Lung (tissue), 12 donors: ENCODE data around the gene APOBEC3A. TPM values are rescaled to one million over a fixed set of nuclear protein-coding genes. Genes with fewer than 3 reads are reported as not detected.

Experiments
- ATAC-seq: fragments of 200-7000 bp; cut with Tn5 transposase; one replicate; pipeline ENCODE4 v1.9.1; 2020; ENCODE audit warnings: moderate number of reproducible peaks; ENCODE audit not compliant: insufficient read depth, low FRiP score
- DNase-seq, 3 donors: peaks; one replicate each; pipeline ENCODE4 v3.0.0-alpha.2; 2013 to 2017
- H3K27ac ChIP-seq, 2 donors: one replicate each; pipeline ENCODE4 v1.5.1; 2013; ENCODE audit warnings: mild to moderate bottlenecking in 2 of 2, moderate library complexity in 2 of 2, control low read depth in 1 of 2, inconsistent platforms in 1 of 2, low read depth in 1 of 2, low read length in 1 of 2
- H3K27me3 ChIP-seq, 3 donors: one replicate each; pipeline ENCODE4 v1.5.1; 2013; ENCODE audit warnings: low read length in 2 of 3; ENCODE audit not compliant: control insufficient read depth in 3 of 3, insufficient read depth in 3 of 3
- H3K36me3 ChIP-seq, 4 donors: one replicate each; pipeline ENCODE4 v1.5.1; 2013; ENCODE audit warnings: low read length in 4 of 4, mild to moderate bottlenecking in 1 of 4, moderate library complexity in 1 of 4; ENCODE audit not compliant: control insufficient read depth in 4 of 4, insufficient read depth in 4 of 4
- H3K4me1 ChIP-seq, 5 donors: one replicate each; pipeline ENCODE4 v1.5.1; 2013; ENCODE audit warnings: low read length in 5 of 5, mild to moderate bottlenecking in 2 of 5, moderate library complexity in 1 of 5; ENCODE audit not compliant: control insufficient read depth in 5 of 5, insufficient read depth in 5 of 5
- H3K4me3 ChIP-seq: one replicate; pipeline ENCODE4 v1.5.1; 2013; ENCODE audit warnings: mild to moderate bottlenecking, control low read depth, moderate library complexity
- H3K9ac ChIP-seq, 2 donors: one replicate each; pipeline ENCODE4 v1.5.1; 2013; ENCODE audit warnings: low read length in 2 of 2, control low read depth in 1 of 2; ENCODE audit not compliant: insufficient read depth in 1 of 2
- H3K9me3 ChIP-seq, 4 donors: one replicate each; pipeline ENCODE4 v1.5.1; 2013; ENCODE audit warnings: low read length in 3 of 4, mild to moderate bottlenecking in 1 of 4, moderate library complexity in 1 of 4; ENCODE audit not compliant: control insufficient read depth in 4 of 4, insufficient read depth in 3 of 4
- WGBS, 2 donors: extraction: QIAGEN DNeasy Blood & Tissue Kit; methylation state at CpG; one replicate each; pipeline ENCODE4 v1.1.7; 2013; 5-methylcytosine and 5-hydroxymethylcytosine counted together
- polyA plus RNA-seq, 2 donors: library from polyadenylated mRNA; stranded (reverse); fragments of 200-250 nt; gene quantifications; one replicate each; pipeline ENCODE4 v1.2.1, GENCODE V29; 2013
- total RNA-seq, 2 donors: library from RNA; depleted of rRNA in 1 of 2; stranded (reverse); fragments of >200 nt in 1 of 2; gene quantifications; one replicate each; pipeline ENCODE4 v1.2.1, GENCODE V29; 2014 to 2021
- TF ChIP-seq, protein P1 (sequence below): IDR thresholded peaks from 2 replicates; pipeline ENCODE4 v1.5.1; 2012; ENCODE audit warnings: mild to moderate bottlenecking; ENCODE audit errors: control extremely low read depth, extremely low read depth
- donor health status: control.
- donor health status: control.
- donor health status: Bipolar disorder and iron deficiency.
- donor health status: healthy.
- donor health status: DM: yes; HTN: yes; CAD: no.

Gene APOBEC3A
- total and polyA plus RNA-seq, 4 donors, result 1.1 to 68.3 (median 9.1) TPM

DNA sequence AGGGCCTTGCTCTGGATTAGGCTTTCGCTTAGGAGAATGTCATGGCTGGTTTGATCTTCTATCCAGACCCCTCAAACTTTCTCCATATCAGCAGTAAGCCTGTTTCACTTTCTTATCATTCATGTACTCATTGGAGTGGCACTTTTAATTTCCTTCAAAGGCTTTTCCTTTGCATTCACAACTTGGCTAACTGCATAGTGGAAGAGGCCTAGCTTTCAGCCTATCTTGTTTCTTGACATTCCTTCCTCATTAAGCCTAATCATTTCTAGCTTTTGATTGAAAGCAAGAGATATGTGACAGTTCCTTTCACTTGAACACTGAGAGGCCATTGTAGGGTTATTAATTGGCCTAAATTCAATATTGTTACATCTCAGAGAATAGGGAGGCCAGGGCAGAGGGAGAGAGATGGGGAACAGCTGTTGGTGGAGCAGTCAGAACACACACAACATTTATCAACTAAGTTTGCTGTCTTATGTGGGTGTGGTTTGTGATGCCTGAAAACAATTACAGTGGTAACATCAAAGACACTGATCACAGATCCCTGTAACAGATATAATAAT is 37.7 kb upstream of the APOBEC3A start:
- H3K4me3 ChIP-seq, result no peak overlapping the region
- peaks cover 3 to 56% (median 12%) of the 10 kb centered on the region in 5 donors for H3K4me1 ChIP-seq
- H3K27me3 ChIP-seq, result no peaks in the 10 kb centered on the region
- ATAC-seq (no peak), DNase-seq (peak; percentile 67 to 92 (median 89))
- TF ChIP-seq, protein P1, sequence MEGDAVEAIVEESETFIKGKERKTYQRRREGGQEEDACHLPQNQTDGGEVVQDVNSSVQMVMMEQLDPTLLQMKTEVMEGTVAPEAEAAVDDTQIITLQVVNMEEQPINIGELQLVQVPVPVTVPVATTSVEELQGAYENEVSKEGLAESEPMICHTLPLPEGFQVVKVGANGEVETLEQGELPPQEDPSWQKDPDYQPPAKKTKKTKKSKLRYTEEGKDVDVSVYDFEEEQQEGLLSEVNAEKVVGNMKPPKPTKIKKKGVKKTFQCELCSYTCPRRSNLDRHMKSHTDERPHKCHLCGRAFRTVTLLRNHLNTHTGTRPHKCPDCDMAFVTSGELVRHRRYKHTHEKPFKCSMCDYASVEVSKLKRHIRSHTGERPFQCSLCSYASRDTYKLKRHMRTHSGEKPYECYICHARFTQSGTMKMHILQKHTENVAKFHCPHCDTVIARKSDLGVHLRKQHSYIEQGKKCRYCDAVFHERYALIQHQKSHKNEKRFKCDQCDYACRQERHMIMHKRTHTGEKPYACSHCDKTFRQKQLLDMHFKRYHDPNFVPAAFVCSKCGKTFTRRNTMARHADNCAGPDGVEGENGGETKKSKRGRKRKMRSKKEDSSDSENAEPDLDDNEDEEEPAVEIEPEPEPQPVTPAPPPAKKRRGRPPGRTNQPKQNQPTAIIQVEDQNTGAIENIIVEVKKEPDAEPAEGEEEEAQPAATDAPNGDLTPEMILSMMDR, result no peak
- H3K9me3 ChIP-seq, result no peaks in the 10 kb centered on the region
- H3K9ac ChIP-seq, result peak overlapping the region in 1 of 2 donors; percentile 0
- no peak overlapping the region for H3K27ac ChIP-seq
- 87 to 96% methylated on average over 1 of the region's 1 CpG for WGBS, 2 donors
- H3K36me3 ChIP-seq, result no peaks in the 10 kb centered on the region

DNA sequence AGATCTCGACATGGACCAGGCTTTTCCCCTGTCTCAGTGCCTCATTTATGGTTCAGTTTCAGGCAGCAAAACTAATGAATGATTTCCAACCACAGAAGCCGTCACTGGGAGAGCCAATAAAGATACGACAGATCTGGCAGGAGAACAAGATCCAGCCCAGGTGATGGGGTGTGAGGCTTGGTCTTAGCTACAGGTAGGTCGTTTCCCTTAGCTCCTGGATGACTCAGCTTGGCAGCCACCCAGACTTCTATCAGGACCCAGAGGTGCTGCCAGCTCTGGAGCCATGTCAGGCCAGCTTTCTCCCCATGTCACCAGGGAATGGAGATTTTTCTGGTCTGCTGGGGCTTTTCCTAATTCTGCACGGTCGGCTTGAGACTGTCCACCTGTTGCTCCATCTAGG is 36.3 kb upstream of the APOBEC3A start:
- TF ChIP-seq, protein P1, result no peak
- Histone ChIP-seq H3K4me3 (no peak overlapping the region), H3K9ac (no peak overlapping the region), H3K27ac (no peak overlapping the region), H3K4me1 (peaks cover 3 to 70% (median 17%) of the 10 kb centered on the region in 5 donors), H3K27me3 (no peaks in the 10 kb centered on the region), H3K9me3 (no peaks in the 10 kb centered on the region), H3K36me3 (no peaks in the 10 kb centered on the region)
- DNase-seq (peak in 1 of 3 donors; percentile 18), ATAC-seq (no peak)
- 58 to 77% methylated on average over 6 of the region's 6 CpGs for WGBS, 2 donors

DNA sequence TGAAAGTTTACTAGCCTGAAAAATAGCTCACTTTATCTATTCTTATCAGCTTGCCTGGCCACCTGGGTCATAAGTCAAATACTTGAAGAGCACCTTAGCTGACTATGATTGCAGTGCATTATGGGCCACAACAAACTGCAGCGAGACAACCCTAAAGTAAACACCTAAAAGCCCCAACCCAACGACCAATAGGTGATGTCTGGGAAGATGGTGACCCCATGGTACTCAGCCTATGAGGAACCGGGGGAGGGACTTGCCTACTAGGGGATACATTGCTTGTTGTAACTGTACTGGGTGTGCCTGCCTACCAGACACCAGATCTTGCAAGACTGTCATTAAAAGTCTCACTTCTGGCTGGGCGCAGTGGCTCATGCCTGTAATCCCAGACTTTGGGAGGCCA is 35.6 kb upstream of the APOBEC3A start:
- no peak for DNase-seq
- no peak overlapping the region for H3K27ac ChIP-seq
- ATAC-seq, result no peak
- 67 to 82% methylated on average over 4 of the region's 4 CpGs for WGBS, 2 donors
- no peak overlapping the region for H3K4me3 ChIP-seq
- H3K9me3 ChIP-seq, result no peaks in the 10 kb centered on the region
- H3K36me3 ChIP-seq, result no peaks in the 10 kb centered on the region
- peaks cover 3 to 72% (median 17%) of the 10 kb centered on the region in 5 donors for H3K4me1 ChIP-seq
- no peaks in the 10 kb centered on the region for H3K27me3 ChIP-seq
- TF ChIP-seq, protein P1, result no peak
- no peak overlapping the region for H3K9ac ChIP-seq
